Neural cell (in vitro differentiated cells): ENCODE measurements around the gene CACNA1E. TPM values are rescaled to one million over a fixed set of nuclear protein-coding genes. Genes with fewer than 3 reads are reported as not detected.

ENCODE experiments used
- H2AFZ ChIP-seq: fragments of 200-600, 300-800 bp; sonication (generic), shearing (Covaris generic); 2 replicates; pipeline ENCODE4 v1.6.0; 2014; ENCODE audit warnings: low read depth, mild to moderate bottlenecking, antibody characterized with exemption, low read length, moderate library complexity
- H3F3A ChIP-seq: fragments of 200-600 bp; shearing (Covaris generic); 2 replicates; pipeline ENCODE4 v1.6.1; 2016; ENCODE audit warnings: mild to moderate bottlenecking, moderate library complexity, mixed read lengths, antibody characterized with exemption, low read length; ENCODE audit not compliant: insufficient read depth, poor library complexity, severe bottlenecking
- H3K27ac ChIP-seq: fragments of 200-600, 300-800 bp; sonication (generic), shearing (Covaris generic); 2 replicates; pipeline ENCODE4 v1.5.1; 2014; ENCODE audit warnings: mild to moderate bottlenecking, low read length, moderate library complexity
- H3K27me3 ChIP-seq: fragments of 300-800, 200-600 bp; sonication (generic), shearing (Covaris generic); 2 replicates; pipeline ENCODE4 v1.6.0; 2014; ENCODE audit warnings: mild to moderate bottlenecking, low read depth, low read length, moderate library complexity; ENCODE audit not compliant: insufficient read depth
- H3K36me3 ChIP-seq: fragments of 300-800, 200-600 bp; sonication (generic), shearing (Covaris generic); 2 replicates; pipeline ENCODE4 v1.5.1; 2014; ENCODE audit warnings: mild to moderate bottlenecking, antibody characterized with exemption, low read length, moderate library complexity; ENCODE audit not compliant: insufficient read depth
- H3K4me2 ChIP-seq: fragments of 300-800, 200-600 bp; sonication (generic), shearing (Covaris generic); 2 replicates; pipeline ENCODE4 v1.6.0; 2014; ENCODE audit warnings: mild to moderate bottlenecking, low read length
- H3K4me3 ChIP-seq: fragments of 300-800, 200-600 bp; sonication (generic), shearing (Covaris generic); 2 replicates; pipeline ENCODE4 v1.5.1; 2014; ENCODE audit warnings: mild to moderate bottlenecking, low read length, moderate library complexity
- H3K79me2 ChIP-seq: fragments of 200-600 bp; shearing (Covaris generic); replicated peaks from 2 replicates; pipeline ENCODE4 v1.6.0; 2014; ENCODE audit warnings: mild to moderate bottlenecking, low read length, moderate library complexity; ENCODE audit not compliant: insufficient read depth
- H3K9ac ChIP-seq: fragments of 300-800, 200-600 bp; sonication (generic), shearing (Covaris generic); 2 replicates; pipeline ENCODE4 v1.6.1; 2016; ENCODE audit warnings: mild to moderate bottlenecking, low read length, mixed read lengths
- H3K9me2 ChIP-seq: fragments of 200-600 bp; shearing (Covaris generic); 2 replicates; pipeline ENCODE4 v1.6.1; 2016; ENCODE audit warnings: mild to moderate bottlenecking, low read length, mixed read lengths; ENCODE audit not compliant: insufficient read depth
- H3K9me3 ChIP-seq: fragments of 200-600, 300-800 bp; sonication (generic), shearing (Covaris generic); 2 replicates; pipeline ENCODE4 v1.6.1; 2016; ENCODE audit warnings: mild to moderate bottlenecking, mixed run types, low read length, moderate library complexity, mixed read lengths
- H4K20me1 ChIP-seq: fragments of 200-600 bp; shearing (Covaris generic); 2 replicates; pipeline ENCODE4 v1.6.1; 2016; ENCODE audit warnings: mild to moderate bottlenecking, mixed run types; ENCODE audit not compliant: insufficient read depth
- CTCF ChIP-seq: fragments of 450-650 bp; IDR thresholded peaks from 2 replicates; pipeline ENCODE4 v1.5.1; 2014; ENCODE audit warnings: antibody characterized with exemption, mild to moderate bottlenecking, moderate library complexity; ENCODE audit not compliant: poor library complexity, severe bottlenecking
- EP300 ChIP-seq: fragments of 450-650 bp; conservative IDR thresholded peaks from 2 replicates; pipeline ENCODE4 v1.6.1; 2014; ENCODE audit warnings: antibody characterized with exemption, mild to moderate bottlenecking, moderate library complexity; ENCODE audit not compliant: poor library complexity, severe bottlenecking
- EZH2 ChIP-seq: fragments of 200-600, 300-800 bp; shearing (Covaris generic), sonication (generic); IDR thresholded peaks from 2 replicates; pipeline ENCODE4 v1.6.1; 2014; ENCODE audit warnings: antibody characterized with exemption, low read length, borderline replicate concordance, mild to moderate bottlenecking; ENCODE audit not compliant: insufficient read depth, poor library complexity, severe bottlenecking
- MXI1 ChIP-seq: fragments of 450-650 bp; conservative IDR thresholded peaks from 2 replicates; pipeline ENCODE4 v1.6.1; 2014; ENCODE audit warnings: antibody characterized with exemption, mild to moderate bottlenecking; ENCODE audit not compliant: poor library complexity, severe bottlenecking
- POLR2AphosphoS5 ChIP-seq: IDR thresholded peaks from 2 replicates; pipeline ENCODE4 v1.6.1; 2012
- RAD21 ChIP-seq: fragments of 450-650 bp; conservative IDR thresholded peaks from 2 replicates; pipeline ENCODE4 v1.6.1; 2014; ENCODE audit warnings: antibody characterized with exemption, mild to moderate bottlenecking, moderate library complexity
- REST ChIP-seq: IDR thresholded peaks from 2 replicates; pipeline ENCODE4 v1.6.1; 2012; ENCODE audit warnings: borderline replicate concordance
- TAF1 ChIP-seq: IDR thresholded peaks from 2 replicates; pipeline ENCODE4 v1.6.1; 2012; ENCODE audit warnings: low read depth
- polyA plus RNA-seq: library from polyadenylated mRNA; depleted of rRNA; stranded (reverse); fragments of >200 nt; gene quantifications from 2 replicates; pipeline ENCODE4 v1.2.3, GENCODE V29; 2014

CACNA1E gene
- polyA plus RNA-seq, 1 donor from 2014 or later: 29.5 TPM

GRCh38 chr1:181637998-181638397, 154.7 kb downstream of the CACNA1E start:
- Histone ChIP-seq H3K4me2 (peak overlapping the region; percentile 15), H4K20me1 (no peaks in the 10 kb centered on the region), H3K79me2 (no peaks in the 10 kb centered on the region), H3K9me2 (no peaks in the 10 kb centered on the region), H3K36me3 (no peaks in the 10 kb centered on the region), H3K4me3 (peak overlapping the region; percentile 37), H3K9ac (peak overlapping the region; percentile 37), H3K27me3 (no peaks in the 10 kb centered on the region), H3K9me3 (no peaks in the 10 kb centered on the region), H3F3A (no peaks in the 10 kb centered on the region), H2AFZ (no peak overlapping the region), H3K27ac (peak overlapping the region; percentile 78)
- peak; percentile 86 for TF ChIP-seq EP300
- peak; percentile 99 for TF ChIP-seq REST
- TF ChIP-seq CTCF: no peak
- TF ChIP-seq TAF1: no peak
- peak; percentile 12 for TF ChIP-seq RAD21
- TF ChIP-seq POLR2AphosphoS5: peak; percentile 77

- H3K27ac ChIP-seq: peak overlapping the region; percentile 53
- no peak overlapping the region for H3K9ac ChIP-seq
- peak; percentile 3 for TF ChIP-seq EP300
- TF ChIP-seq CTCF: no peak
- TF ChIP-seq EZH2: no peak
- TF ChIP-seq MXI1: no peak
- TF ChIP-seq POLR2AphosphoS5: peak; percentile 20
- TF ChIP-seq RAD21: no peak
- H3K4me2 ChIP-seq: peak overlapping the region; percentile 10
- no peak overlapping the region for H2AFZ ChIP-seq
- H3K27me3 ChIP-seq: no peaks in the 10 kb centered on the region
- H4K20me1 ChIP-seq: no peaks in the 10 kb centered on the region
- H3K9me3 ChIP-seq: no peaks in the 10 kb centered on the region
- no peaks in the 10 kb centered on the region for H3K79me2 ChIP-seq
- H3K36me3 ChIP-seq: no peaks in the 10 kb centered on the region
- H3K9me2 ChIP-seq: no peaks in the 10 kb centered on the region
- peak overlapping the region; percentile 35 for H3K4me3 ChIP-seq
- no peaks in the 10 kb centered on the region for H3F3A ChIP-seq
Observed at GRCh38 chr1:181640956-181641355, 157.6 kb downstream of the CACNA1E start.
